Activated CD4-positive, alpha-beta T cell treated with anti-CD3 and anti-CD28 coated beads for 36 hours (primary cell): ENCODE measurements around the gene PDE6A. TPM values are rescaled to one million over a fixed set of nuclear protein-coding genes. Genes with fewer than 3 reads are reported as not detected.
"Not testable (repeated sequence)": the region's sequence is repeated elsewhere in the genome, so short reads cannot be mapped to it uniquely, and the experiment has no call there.

Experiments used
- ATAC-seq: fragments of 200-7000 bp; cut with Tn5 transposase; one replicate; pipeline ENCODE4 v1.10.0; 2021; ENCODE audit warnings: mild to moderate bottlenecking, moderate library complexity
- CTCF ChIA-PET: fragments of 350-600 bp; sonication (Branson Sonifier 250); formaldehyde crosslinking; loops from one replicate; lab custom pipeline; 2021; ENCODE audit warnings: antibody characterized with exemption; lab: Charles Lee
- POLR2A ChIA-PET: fragments of 350-600 bp; sonication (Branson Sonifier 250); formaldehyde crosslinking; loops from one replicate; lab custom pipeline; 2021; ENCODE audit warnings: antibody characterized with exemption, inconsistent platforms; lab: Charles Lee
- DNase-seq: peaks from one replicate; pipeline ENCODE4 v3.0.0-alpha.2; 2020
- H3K27ac Mint-ChIP-seq: one replicate; pipeline ENCODE4 v1.8.0; 2021; ENCODE audit warnings: mixed read lengths
- H3K27me3 Mint-ChIP-seq: one replicate; pipeline ENCODE4 v1.8.0; 2021; ENCODE audit warnings: mixed read lengths
- H3K36me3 Mint-ChIP-seq: one replicate; pipeline ENCODE4 v1.8.0; 2021; ENCODE audit warnings: low read depth, mixed read lengths
- H3K4me1 Mint-ChIP-seq: one replicate; pipeline ENCODE4 v1.8.0; 2021; ENCODE audit warnings: mixed read lengths
- H3K4me3 Mint-ChIP-seq: one replicate; pipeline ENCODE4 v1.8.0; 2021; ENCODE audit warnings: mild to moderate bottlenecking, moderate library complexity, mixed read lengths
- H3K9me3 Mint-ChIP-seq: one replicate; pipeline ENCODE4 v1.8.0; 2021; ENCODE audit warnings: low read depth, mixed read lengths
- intact Hi-C, 2 experiments: fragments of 100-400 bp; cut with DNase I in 1 of 2; cut with micrococcal nuclease in 1 of 2; formaldehyde crosslinking; loops; one replicate each; pipeline versions ENCODE4 v1.14.2 to v1.15.1; 2022 to 2024; cut with DNase I, micrococcal nuclease
- total RNA-seq, 2 experiments: library from RNA; stranded (reverse); gene quantifications; one replicate each; pipeline ENCODE4 v1.2.3, GENCODE V29; 2021

PDE6A gene
- total RNA-seq, 2 experiments from 2014 or later, result not detected

GRCh38 chr5:149858481-149858880, 86.1 kb downstream of the PDE6A start:
- H3K9me3 Mint-ChIP-seq, H3K4me3 Mint-ChIP-seq, POLR2A ChIA-PET, H3K36me3 Mint-ChIP-seq, DNase-seq, intact Hi-C loops, H3K27me3 Mint-ChIP-seq, ATAC-seq, H3K4me1 Mint-ChIP-seq, H3K27ac Mint-ChIP-seq: not testable (repeated sequence)
- CTCF ChIA-PET, result interaction anchor here (0.8 to 2.5 kb wide), 6 partner anchors 10 to 240 kb away, joined by 3 to 6 read pairs (median 4); no protein-coding TSS in a partner anchor

- Mint-ChIP-seq H3K9me3 (no peaks in the 10 kb centered on the region), H3K27ac (no peak overlapping the region), H3K36me3 (no peaks in the 10 kb centered on the region), H3K4me3 (no peak overlapping the region), H3K27me3 (no peaks in the 10 kb centered on the region), H3K4me1 (peaks cover 6% of the 10 kb centered on the region)
- ChIA-PET POLR2A (no interaction called here), CTCF (interaction anchor here (0.6 to 2.5 kb wide), 3 partner anchors 9 to 135 kb away, joined by 3 to 6 read pairs (median 3); no protein-coding TSS in a partner anchor)
- intact Hi-C loops, result no loop called here
- DNase-seq (no peak), ATAC-seq (no peak)
Measured at GRCh38 chr5:149857499-149857898, 87.1 kb downstream of the PDE6A start.

GRCh38 chr5:149855366-149855765, 89.2 kb downstream of the PDE6A start:
- DNase-seq, result no peak
- ChIA-PET CTCF (interaction anchor here (0.6 to 4.9 kb wide), 4 partner anchors 9 to 165 kb away, joined by 3 to 23 read pairs (median 4); no protein-coding TSS in a partner anchor), POLR2A (no interaction called here)
- no peak overlapping the region for H3K4me3 Mint-ChIP-seq
- no peaks in the 10 kb centered on the region for H3K9me3 Mint-ChIP-seq
- H3K27me3 Mint-ChIP-seq, result no peaks in the 10 kb centered on the region
- no peak for ATAC-seq
- intact Hi-C loops, result no loop called here
- H3K36me3 Mint-ChIP-seq, result no peaks in the 10 kb centered on the region
- H3K4me1 Mint-ChIP-seq, result no peaks in the 10 kb centered on the region
- no peak overlapping the region for H3K27ac Mint-ChIP-seq

- ChIA-PET POLR2A (no interaction called here), CTCF (interaction anchor here (0.6 to 4.9 kb wide), 5 partner anchors 8 to 166 kb away, joined by 3 to 23 read pairs (median 4); no protein-coding TSS in a partner anchor)
- no peaks in the 10 kb centered on the region for H3K4me1 Mint-ChIP-seq
- H3K27me3 Mint-ChIP-seq, result no peaks in the 10 kb centered on the region
- H3K9me3 Mint-ChIP-seq, result no peaks in the 10 kb centered on the region
- ATAC-seq (no peak), DNase-seq (no peak)
- H3K27ac Mint-ChIP-seq, result no peak overlapping the region
- intact Hi-C loops, result no loop called here
- no peak overlapping the region for H3K4me3 Mint-ChIP-seq
- H3K36me3 Mint-ChIP-seq, result no peaks in the 10 kb centered on the region
Measured at GRCh38 chr5:149854866-149855265, 89.7 kb downstream of the PDE6A start.

- ATAC-seq, result no peak
Measured at GRCh38 chr5:149853701-149854100, 90.9 kb downstream of the PDE6A start.

GRCh38 chr5:149853331-149853648, 91.3 kb downstream of the PDE6A start:
- no peak for DNase-seq
- Mint-ChIP-seq H3K27ac (no peak overlapping the region), H3K36me3 (peaks cover 6% of the 10 kb centered on the region), H3K4me1 (no peaks in the 10 kb centered on the region), H3K27me3 (no peaks in the 10 kb centered on the region), H3K9me3 (no peaks in the 10 kb centered on the region), H3K4me3 (no peak overlapping the region)
- POLR2A ChIA-PET, result no interaction called here
- CTCF ChIA-PET, result interaction anchor here (0.6 to 4.9 kb wide), 36 partner anchors 8 to 538 kb away, joined by 3 to 25 read pairs (median 4); partner anchors contain the start of genes SLC26A2 and TIGD6
- intact Hi-C loops, result no loop called here
- no peak for ATAC-seq

More at GRCh38 chr5:149853701-149854100, 90.9 kb downstream of the PDE6A start:
- Mint-ChIP-seq H3K27ac (no peak overlapping the region), H3K27me3 (no peaks in the 10 kb centered on the region), H3K36me3 (peaks cover 6% of the 10 kb centered on the region), H3K4me3 (no peak overlapping the region), H3K4me1 (no peaks in the 10 kb centered on the region), H3K9me3 (no peaks in the 10 kb centered on the region)
- no peak for DNase-seq
- intact Hi-C loops, result no loop called here
- ChIA-PET POLR2A (no interaction called here), CTCF (interaction anchor here (0.6 to 4.9 kb wide), 31 partner anchors 8 to 537 kb away, joined by 3 to 25 read pairs (median 4); partner anchors contain the start of genes SLC26A2 and TIGD6)

- Mint-ChIP-seq H3K4me1 (no peaks in the 10 kb centered on the region), H3K4me3 (no peak overlapping the region), H3K9me3 (no peaks in the 10 kb centered on the region), H3K36me3 (peaks cover 6% of the 10 kb centered on the region), H3K27me3 (no peaks in the 10 kb centered on the region), H3K27ac (no peak overlapping the region)
- ATAC-seq, result no peak
- intact Hi-C loops, result no loop called here
- peak; percentile 67 for DNase-seq
- ChIA-PET POLR2A (interaction anchor here (0.6 to 0.7 kb wide), 2 partner anchors 545 to 936 kb away, joined by 4 to 6 read pairs; no protein-coding TSS in a partner anchor), CTCF (interaction anchor here (0.6 to 4.9 kb wide), 46 partner anchors 9 to 801 kb away, joined by 3 to 25 read pairs (median 4); partner anchors contain the start of genes SLC26A2 and TIGD6)
Measured at GRCh38 chr5:149852641-149853330, 91.8 kb downstream of the PDE6A start.

- Mint-ChIP-seq H3K27ac (no peak overlapping the region), H3K27me3 (no peaks in the 10 kb centered on the region), H3K4me1 (no peaks in the 10 kb centered on the region), H3K36me3 (peaks cover 17% of the 10 kb centered on the region), H3K4me3 (no peak overlapping the region), H3K9me3 (no peaks in the 10 kb centered on the region)
- DNase-seq (no peak), ATAC-seq (no peak)
- CTCF ChIA-PET, result interaction anchor here (0.5 to 4.9 kb wide), 12 partner anchors 8 to 479 kb away, joined by 3 to 25 read pairs (median 3); no protein-coding TSS in a partner anchor
- POLR2A ChIA-PET, result interaction anchor here (0.8 kb wide), 1 partner anchor 108 kb away, joined by 4 read pairs; no protein-coding TSS in a partner anchor
- intact Hi-C loops, result no loop called here
Measured at GRCh38 chr5:149851211-149851610, 93.4 kb downstream of the PDE6A start.

GRCh38 chr5:149849966-149850910, 94.4 kb downstream of the PDE6A start:
- H3K27me3 Mint-ChIP-seq, result no peaks in the 10 kb centered on the region
- no peak overlapping the region for H3K27ac Mint-ChIP-seq
- no peak overlapping the region for H3K4me3 Mint-ChIP-seq
- ATAC-seq (no peak), DNase-seq (no peak)
- H3K9me3 Mint-ChIP-seq, result no peaks in the 10 kb centered on the region
- ChIA-PET POLR2A (interaction anchor here (0.8 kb wide), 1 partner anchor 109 kb away, joined by 4 read pairs; no protein-coding TSS in a partner anchor), CTCF (interaction anchor here (0.6 to 4.9 kb wide), 8 partner anchors 9 to 235 kb away, joined by 3 to 25 read pairs (median 3); no protein-coding TSS in a partner anchor)
- peaks cover 23% of the 10 kb centered on the region for H3K36me3 Mint-ChIP-seq
- intact Hi-C loops, result no loop called here
- no peaks in the 10 kb centered on the region for H3K4me1 Mint-ChIP-seq

- ChIA-PET POLR2A (no interaction called here), CTCF (interaction anchor here (0.6 to 1.2 kb wide), 5 partner anchors 16 to 1877 kb away, joined by 3 to 4 read pairs (median 3); no protein-coding TSS in a partner anchor)
- ATAC-seq (no peak), DNase-seq (no peak)
- Mint-ChIP-seq H3K9me3 (no peaks in the 10 kb centered on the region), H3K27ac (no peak overlapping the region), H3K36me3 (peaks cover 28% of the 10 kb centered on the region), H3K27me3 (no peaks in the 10 kb centered on the region), H3K4me3 (no peak overlapping the region), H3K4me1 (no peaks in the 10 kb centered on the region)
- intact Hi-C loops, result no loop called here
Measured at GRCh38 chr5:149849280-149849965, 95.2 kb downstream of the PDE6A start.
